ENCODE results near the gene NID2. TPM values are rescaled to one million over a fixed set of nuclear protein-coding genes. Genes with fewer than 3 reads are reported as not detected.

NID2 gene
- total RNA-seq, 2 experiments from 2014 or later = 0.18 to 0.29 TPM

GRCh38 chr14:52063052-52063462, 5.8 kb downstream of the NID2 start:
- POLR2A ChIA-PET = no interaction called here
- H3K27ac Mint-ChIP-seq = no peak overlapping the region
- H3K9me3 Mint-ChIP-seq (ENCODE audit: insufficient read depth) = no peaks in the 10 kb centered on the region
- peaks cover 54% of the 10 kb centered on the region for H3K27me3 Mint-ChIP-seq (ENCODE audit: low read depth)
- H3K36me3 Mint-ChIP-seq (ENCODE audit: low read depth) = no peaks in the 10 kb centered on the region
- no peak overlapping the region for H3K4me3 Mint-ChIP-seq
- DNase-seq (no peak), ATAC-seq (no peak)
- H3K4me1 Mint-ChIP-seq (ENCODE audit: low read depth) = peaks cover 7% of the 10 kb centered on the region
- CTCF ChIA-PET = no interaction called here

GRCh38 chr14:52061890-52062289, 7.0 kb downstream of the NID2 start:
- ATAC-seq (no peak), DNase-seq (no peak)
- ChIA-PET POLR2A (no interaction called here), CTCF (interaction anchor here (0.8 kb wide), 1 partner anchor 19 kb away, joined by 3 read pairs; no protein-coding TSS in a partner anchor)
- H3K27ac Mint-ChIP-seq = no peak overlapping the region
- no peaks in the 10 kb centered on the region for H3K4me1 Mint-ChIP-seq (ENCODE audit: low read depth)
- no peaks in the 10 kb centered on the region for H3K9me3 Mint-ChIP-seq (ENCODE audit: insufficient read depth)
- H3K4me3 Mint-ChIP-seq = no peak overlapping the region
- H3K36me3 Mint-ChIP-seq (ENCODE audit: low read depth) = no peaks in the 10 kb centered on the region
- peaks cover 44% of the 10 kb centered on the region for H3K27me3 Mint-ChIP-seq (ENCODE audit: low read depth)

- DNase-seq (no peak), ATAC-seq (no peak)
- no peaks in the 10 kb centered on the region for H3K9me3 Mint-ChIP-seq (ENCODE audit: insufficient read depth)
- H3K36me3 Mint-ChIP-seq (ENCODE audit: low read depth) = no peaks in the 10 kb centered on the region
- ChIA-PET POLR2A (no interaction called here), CTCF (no interaction called here)
- H3K4me1 Mint-ChIP-seq (ENCODE audit: low read depth) = no peaks in the 10 kb centered on the region
- no peak overlapping the region for H3K4me3 Mint-ChIP-seq
- H3K27ac Mint-ChIP-seq = no peak overlapping the region
- H3K27me3 Mint-ChIP-seq (ENCODE audit: low read depth) = peaks cover 39% of the 10 kb centered on the region
Observed at GRCh38 chr14:52061390-52061789, 7.5 kb downstream of the NID2 start.

GRCh38 chr14:52060080-52060479, 8.8 kb downstream of the NID2 start:
- Mint-ChIP-seq H3K4me1 (ENCODE audit: low read depth) (no peaks in the 10 kb centered on the region), H3K4me3 (no peak overlapping the region), H3K27me3 (ENCODE audit: low read depth) (peaks cover 47% of the 10 kb centered on the region), H3K9me3 (ENCODE audit: insufficient read depth) (no peaks in the 10 kb centered on the region), H3K27ac (no peak overlapping the region), H3K36me3 (ENCODE audit: low read depth) (no peaks in the 10 kb centered on the region)
- CTCF ChIA-PET = no interaction called here
- ATAC-seq = no peak
- no peak for DNase-seq
- POLR2A ChIA-PET = no interaction called here

GRCh38 chr14:52059649-52060048, 9.2 kb downstream of the NID2 start:
- H3K4me1 Mint-ChIP-seq (ENCODE audit: low read depth) = no peaks in the 10 kb centered on the region
- no peak for ATAC-seq
- H3K27ac Mint-ChIP-seq = no peak overlapping the region
- CTCF ChIA-PET = no interaction called here
- no peaks in the 10 kb centered on the region for H3K36me3 Mint-ChIP-seq (ENCODE audit: low read depth)
- no peak for DNase-seq
- no peak overlapping the region for H3K4me3 Mint-ChIP-seq
- H3K9me3 Mint-ChIP-seq (ENCODE audit: insufficient read depth) = no peaks in the 10 kb centered on the region
- H3K27me3 Mint-ChIP-seq (ENCODE audit: low read depth) = peaks cover 48% of the 10 kb centered on the region
- POLR2A ChIA-PET = no interaction called here

GRCh38 chr14:52058341-52058740, 10.5 kb downstream of the NID2 start:
- Mint-ChIP-seq H3K27me3 (ENCODE audit: low read depth) (peaks cover 44% of the 10 kb centered on the region), H3K4me1 (ENCODE audit: low read depth) (no peaks in the 10 kb centered on the region)
- POLR2A ChIA-PET = no interaction called here

GRCh38 chr14:52055167-52055566, 13.7 kb downstream of the NID2 start:
- H3K4me3 Mint-ChIP-seq = no peak overlapping the region

More at GRCh38 chr14:52058341-52058740, 10.5 kb downstream of the NID2 start:
- DNase-seq (no peak), ATAC-seq (no peak)
- Mint-ChIP-seq H3K36me3 (ENCODE audit: low read depth) (no peaks in the 10 kb centered on the region), H3K4me3 (no peak overlapping the region), H3K9me3 (ENCODE audit: insufficient read depth) (no peaks in the 10 kb centered on the region), H3K27ac (no peak overlapping the region)
- CTCF ChIA-PET = interaction anchor here (0.9 kb wide), 1 partner anchor 80 kb away, joined by 3 read pairs; no protein-coding TSS in a partner anchor

GRCh38 chr14:52054678-52055077, 14.2 kb downstream of the NID2 start:
- no peaks in the 10 kb centered on the region for H3K9me3 Mint-ChIP-seq (ENCODE audit: insufficient read depth)
- ChIA-PET CTCF (no interaction called here), POLR2A (no interaction called here)
- H3K4me1 Mint-ChIP-seq (ENCODE audit: low read depth) = no peaks in the 10 kb centered on the region
- ATAC-seq (no peak), DNase-seq (no peak)
- H3K27ac Mint-ChIP-seq = no peak overlapping the region
- no peaks in the 10 kb centered on the region for H3K36me3 Mint-ChIP-seq (ENCODE audit: low read depth)
- H3K27me3 Mint-ChIP-seq (ENCODE audit: low read depth) = peaks cover 22% of the 10 kb centered on the region
- no peak overlapping the region for H3K4me3 Mint-ChIP-seq

More at GRCh38 chr14:52055167-52055566, 13.7 kb downstream of the NID2 start:
- H3K36me3 Mint-ChIP-seq (ENCODE audit: low read depth) = no peaks in the 10 kb centered on the region
- H3K27ac Mint-ChIP-seq = no peak overlapping the region
- ChIA-PET CTCF (no interaction called here), POLR2A (no interaction called here)
- H3K27me3 Mint-ChIP-seq (ENCODE audit: low read depth) = peaks cover 24% of the 10 kb centered on the region
- no peaks in the 10 kb centered on the region for H3K4me1 Mint-ChIP-seq (ENCODE audit: low read depth)
- no peak for DNase-seq
- no peak for ATAC-seq
- no peaks in the 10 kb centered on the region for H3K9me3 Mint-ChIP-seq (ENCODE audit: insufficient read depth)

- H3K4me1 Mint-ChIP-seq (ENCODE audit: low read depth) = no peaks in the 10 kb centered on the region
- CTCF ChIA-PET = interaction anchor here (0.7 kb wide), 1 partner anchor 153 kb away, joined by 3 read pairs; no protein-coding TSS in a partner anchor
- DNase-seq (no peak), ATAC-seq (no peak)
- no peak overlapping the region for H3K27ac Mint-ChIP-seq
- POLR2A ChIA-PET = no interaction called here
- H3K36me3 Mint-ChIP-seq (ENCODE audit: low read depth) = no peaks in the 10 kb centered on the region
- no peak overlapping the region for H3K4me3 Mint-ChIP-seq
- H3K9me3 Mint-ChIP-seq (ENCODE audit: insufficient read depth) = no peaks in the 10 kb centered on the region
- peaks cover 15% of the 10 kb centered on the region for H3K27me3 Mint-ChIP-seq (ENCODE audit: low read depth)
Observed at GRCh38 chr14:52053044-52053443, 15.8 kb downstream of the NID2 start.

GRCh38 chr14:52052288-52052943, 16.4 kb downstream of the NID2 start:
- ATAC-seq (no peak), DNase-seq (no peak)
- H3K27me3 Mint-ChIP-seq (ENCODE audit: low read depth) = peaks cover 15% of the 10 kb centered on the region
- H3K9me3 Mint-ChIP-seq (ENCODE audit: insufficient read depth) = no peaks in the 10 kb centered on the region
- no peaks in the 10 kb centered on the region for H3K36me3 Mint-ChIP-seq (ENCODE audit: low read depth)
- H3K4me1 Mint-ChIP-seq (ENCODE audit: low read depth) = no peaks in the 10 kb centered on the region
- CTCF ChIA-PET = interaction anchor here (0.7 kb wide), 1 partner anchor 152 kb away, joined by 3 read pairs; no protein-coding TSS in a partner anchor
- H3K27ac Mint-ChIP-seq = no peak overlapping the region
- H3K4me3 Mint-ChIP-seq = no peak overlapping the region
- POLR2A ChIA-PET = no interaction called here

- no peak for ATAC-seq
- ChIA-PET POLR2A (no interaction called here), CTCF (no interaction called here)
- Mint-ChIP-seq H3K27me3 (ENCODE audit: low read depth) (peaks cover 15% of the 10 kb centered on the region), H3K9me3 (ENCODE audit: insufficient read depth) (no peaks in the 10 kb centered on the region), H3K27ac (no peak overlapping the region), H3K4me1 (ENCODE audit: low read depth) (no peaks in the 10 kb centered on the region), H3K36me3 (ENCODE audit: low read depth) (no peaks in the 10 kb centered on the region), H3K4me3 (no peak overlapping the region)
- DNase-seq = no peak
Observed at GRCh38 chr14:52051871-52052270, 17.0 kb downstream of the NID2 start.

- CTCF ChIA-PET = interaction anchor here (1.0 to 1.3 kb wide), 2 partner anchors 11 to 55 kb away, joined by 3 to 6 read pairs; no protein-coding TSS in a partner anchor
- Mint-ChIP-seq H3K27me3 (ENCODE audit: low read depth) (peaks cover 15% of the 10 kb centered on the region), H3K9me3 (ENCODE audit: insufficient read depth) (no peaks in the 10 kb centered on the region), H3K4me3 (no peak overlapping the region), H3K27ac (no peak overlapping the region), H3K4me1 (ENCODE audit: low read depth) (no peaks in the 10 kb centered on the region), H3K36me3 (ENCODE audit: low read depth) (no peaks in the 10 kb centered on the region)
- POLR2A ChIA-PET = no interaction called here
- no peak for DNase-seq
- no peak for ATAC-seq
Observed at GRCh38 chr14:52051251-52051650, 17.6 kb downstream of the NID2 start.

Data from activated CD8-positive, alpha-beta T cell treated with anti-CD3 and anti-CD28 coated beads, Interleukin-2, amount 10 ng/mL, durations not matched to agents 7 days and 5 days (primary cell).